GM12878 (cell line): Measurements from ENCODE around the gene FFAR1. TPM values are rescaled to one million over a fixed set of nuclear protein-coding genes. Genes with fewer than 3 reads are reported as not detected.

ENCODE experiments used
- BACH1 ChIP-seq: fragments of 450-650 bp; IDR thresholded peaks from 2 replicates; pipeline ENCODE4 v1.6.1; 2017; ENCODE audit warnings: mild to moderate bottlenecking, borderline replicate concordance
- BMI1 ChIP-seq: fragments of 450-650 bp; IDR thresholded peaks from 2 replicates; pipeline ENCODE4 v1.6.1; 2016; ENCODE audit warnings: mild to moderate bottlenecking, moderate library complexity, borderline replicate concordance
- CBFB ChIP-seq: IDR thresholded peaks from 2 replicates; pipeline ENCODE4 v1.6.1; 2016; ENCODE audit warnings: antibody characterized with exemption, low read depth
- CEBPZ ChIP-seq: fragments of 150-350 bp; IDR thresholded peaks from 2 replicates; pipeline ENCODE4 v1.6.1; 2016; ENCODE audit warnings: low read depth, low read length
- GABPA ChIP-seq: IDR thresholded peaks from 2 replicates; pipeline ENCODE4 v1.6.1; 2014; ENCODE audit warnings: antibody characterized with exemption, low read depth, mild to moderate bottlenecking, inconsistent platforms
- HDAC2 ChIP-seq: fragments of 200-600 bp; sonication (generic); IDR thresholded peaks from 2 replicates; pipeline ENCODE4 v1.6.1; 2017
- IKZF1 ChIP-seq: fragments of 450-650 bp; conservative IDR thresholded peaks from 2 replicates; pipeline ENCODE4 v1.6.1; 2017; ENCODE audit warnings: antibody characterized with exemption, mild to moderate bottlenecking
- IKZF2 ChIP-seq, 2 experiments: fragments of 450-650 bp; IDR thresholded peaks; 2 replicates each; pipeline ENCODE4 v1.6.1; 2017; ENCODE audit warnings: mild to moderate bottlenecking in 2 of 2, moderate library complexity in 2 of 2
- IRF5 ChIP-seq: fragments of 450-650 bp; IDR thresholded peaks from 2 replicates; pipeline ENCODE4 v1.6.1; 2017; ENCODE audit warnings: borderline replicate concordance
- MAX ChIP-seq: IDR thresholded peaks from 2 replicates; pipeline ENCODE4 v1.6.1; 2012; ENCODE audit warnings: low read depth, low read length, improper control_type of control experiment
- MTA2 ChIP-seq: fragments of 450-650 bp; IDR thresholded peaks from 2 replicates; pipeline ENCODE4 v1.6.1; 2016; ENCODE audit warnings: low read depth, mild to moderate bottlenecking, moderate library complexity
- NKRF ChIP-seq: fragments of 450-650 bp; conservative IDR thresholded peaks from 2 replicates; pipeline ENCODE4 v1.6.1; 2017; ENCODE audit warnings: mild to moderate bottlenecking, moderate library complexity
- POU2F2 ChIP-seq: IDR thresholded peaks from 3 replicates; pipeline ENCODE4 v1.6.1; 2011; ENCODE audit warnings: low read depth, mild to moderate bottlenecking, low read length, borderline replicate concordance
- RB1 ChIP-seq: fragments of 450-650 bp; formaldehyde crosslinking; IDR thresholded peaks from 2 replicates; pipeline ENCODE4 v1.6.1; 2017; ENCODE audit warnings: mild to moderate bottlenecking, borderline replicate concordance
- SMC3 ChIP-seq: IDR thresholded peaks from 2 replicates; pipeline ENCODE4 v1.6.1; 2011; ENCODE audit warnings: low read length, improper control_type of control experiment, borderline replicate concordance
- STAT3 ChIP-seq: IDR thresholded peaks from 2 replicates; pipeline ENCODE4 v1.6.1; 2011; ENCODE audit warnings: low read depth, low read length, improper control_type of control experiment
- ZNF687 ChIP-seq: fragments of 450-650 bp; IDR thresholded peaks from 2 replicates; pipeline ENCODE4 v1.6.1; 2017; ENCODE audit warnings: mild to moderate bottlenecking, moderate library complexity
- polyA plus RNA-seq, 11 experiments: library from polyadenylated mRNA; depleted of rRNA in 4 of 11; unstranded in 6 of 11; stranded (reverse) in 5 of 11; fragments of >200 nt; fragmentation: Nextera tagmentation in 4 of 11; fragmentation: Illumina TruSeq in 1 of 11; extraction: Ambion mirVana in 4 of 11; extraction: Trizol in 1 of 11; gene quantifications; 1 replicate in 1 of 11; 2 replicates in 10 of 11; pipeline versions ENCODE4 v1.2.1 to v1.2.3, GENCODE V29; 2011 to 2016; ENCODE audit warnings: inconsistent platforms in 2 of 11, missing spikeins in 2 of 11, low read depth in 1 of 11
- total RNA-seq, 4 experiments: library from RNA; depleted of rRNA in 3 of 4; stranded (reverse); fragments of >200 nt in 3 of 4; fragmentation: Illumina TruSeq in 1 of 4; extraction: Trizol in 1 of 4; gene quantifications; 2 replicates each; pipeline versions ENCODE4 v1.2.1 to v1.2.3, GENCODE V29; 2013 to 2021

FFAR1 gene
- total and polyA plus RNA-seq, 10 of the 15 experiments (the other 5 are each of a cell fraction or from before 2014, with no cell fraction given), result 0.05 to 0.62 (median 0.14) TPM; not detected in 2

GRCh38 chr19:35354898-35355297 lies 7.2 kb downstream of the FFAR1 start (continued):
- TF ChIP-seq ZNF687 (peak; percentile 99), CBFB (peak; percentile 46; the same call in 1 of the 2 replicates), NKRF (no peak), CEBPZ (no peak), HDAC2 (no peak), POU2F2 (peak; percentile 44; the same call in 1 of the 3 replicates), IKZF1 (peak; percentile 70; the same call in 1 of the 2 replicates), GABPA (no peak), MAX (0 out of 2 replicates have a peak, but pooled peaks have one; percentile 24), SMC3 (peak; percentile 6; the same call in 1 of the 2 replicates), BMI1 (no peak), IRF5 (no peak), MTA2 (peak; percentile 75; the same call in 1 of the 2 replicates), RB1 (no peak), STAT3 (no peak), BACH1 (no peak; the same call in 1 of the 2 replicates), IKZF2 (IDR thresholded peaks at IDR 0.05) (peak; percentile 68 to 71; a peak in 2 of 4 replicates)
